ENCODE results near the gene KCNAB1.
"Not testable (repeated sequence)": the region's sequence is repeated elsewhere in the genome, so short reads cannot be mapped to it uniquely, and the experiment has no call there.

The KCNAB1 gene

GRCh38 chr3:156215751-156216150 is 95.4 kb downstream of the KCNAB1 start:
- Histone ChIP-seq H3K27ac (no peak overlapping the region), H3K9me3 (ENCODE audit: control insufficient read depth, low read length) (no peaks in the 10 kb centered on the region), H2AFZ (no peak overlapping the region), H3K9ac (no peak overlapping the region), H3K79me2 (no peaks in the 10 kb centered on the region), H3K27me3 (ENCODE audit: control insufficient read depth, insufficient read depth, low read length) (no peaks in the 10 kb centered on the region), H3K4me2 (ENCODE audit: low read length) (no peak overlapping the region), H3K4me3 (ENCODE audit: low read depth, low read length) (no peak overlapping the region), H3K36me3 (ENCODE audit: control insufficient read depth, insufficient read depth, low read length) (no peaks in the 10 kb centered on the region), H3K4me1 (no peaks in the 10 kb centered on the region)
- no peak for TF ChIP-seq CTCF (IDR thresholded peaks at IDR 0.05)

- TF ChIP-seq CTCF (IDR thresholded peaks at IDR 0.05) = no peak
- Histone ChIP-seq H2AFZ (no peak overlapping the region), H3K27me3 (ENCODE audit: control insufficient read depth, insufficient read depth, low read length) (no peaks in the 10 kb centered on the region), H3K36me3 (ENCODE audit: control insufficient read depth, insufficient read depth, low read length) (no peaks in the 10 kb centered on the region), H3K9ac (no peak overlapping the region), H3K79me2 (no peaks in the 10 kb centered on the region), H3K27ac (no peak overlapping the region), H3K4me2 (ENCODE audit: low read length) (no peak overlapping the region), H3K9me3 (ENCODE audit: control insufficient read depth, low read length) (no peaks in the 10 kb centered on the region), H3K4me1 (no peaks in the 10 kb centered on the region), H3K4me3 (ENCODE audit: low read depth, low read length) (no peak overlapping the region)
These were observed 95.8 kb downstream of the KCNAB1 start for GRCh38 chr3:156216216-156216615.

- H3K4me1 ChIP-seq = no peaks in the 10 kb centered on the region
- H3K9ac ChIP-seq = no peak overlapping the region
- H2AFZ ChIP-seq = no peak overlapping the region
- no peaks in the 10 kb centered on the region for H3K36me3 ChIP-seq (ENCODE audit: control insufficient read depth, insufficient read depth, low read length)
- H3K27ac ChIP-seq = no peak overlapping the region
- H3K27me3 ChIP-seq (ENCODE audit: control insufficient read depth, insufficient read depth, low read length) = no peaks in the 10 kb centered on the region
- no peaks in the 10 kb centered on the region for H3K9me3 ChIP-seq (ENCODE audit: control insufficient read depth, low read length)
- H3K4me3 ChIP-seq (ENCODE audit: low read depth, low read length) = no peak overlapping the region
- no peak for TF ChIP-seq CTCF (IDR thresholded peaks at IDR 0.05)
- H3K4me2 ChIP-seq (ENCODE audit: low read length) = no peak overlapping the region
- H3K79me2 ChIP-seq = no peaks in the 10 kb centered on the region
These were observed 96.5 kb downstream of the KCNAB1 start for GRCh38 chr3:156216852-156217251.

- Histone ChIP-seq H3K79me2 (no peaks in the 10 kb centered on the region), H3K4me3 (ENCODE audit: low read depth, low read length) (no peak overlapping the region), H2AFZ (no peak overlapping the region), H3K4me1 (no peaks in the 10 kb centered on the region), H3K9ac (no peak overlapping the region), H3K4me2 (ENCODE audit: low read length) (no peak overlapping the region), H3K36me3 (ENCODE audit: control insufficient read depth, insufficient read depth, low read length) (no peaks in the 10 kb centered on the region), H3K27ac (no peak overlapping the region), H3K9me3 (ENCODE audit: control insufficient read depth, low read length) (no peaks in the 10 kb centered on the region), H3K27me3 (ENCODE audit: control insufficient read depth, insufficient read depth, low read length) (no peaks in the 10 kb centered on the region)
- no peak for TF ChIP-seq CTCF (IDR thresholded peaks at IDR 0.05)
These were observed 97.4 kb downstream of the KCNAB1 start for GRCh38 chr3:156217674-156218352.

GRCh38 chr3:156218353-156218744 is 98.0 kb downstream of the KCNAB1 start:
- H3K4me1 ChIP-seq = no peaks in the 10 kb centered on the region
- no peaks in the 10 kb centered on the region for H3K9me3 ChIP-seq (ENCODE audit: control insufficient read depth, low read length)
- H3K9ac ChIP-seq = no peak overlapping the region
- no peak overlapping the region for H3K4me2 ChIP-seq (ENCODE audit: low read length)
- H2AFZ ChIP-seq = no peak overlapping the region
- H3K79me2 ChIP-seq = no peaks in the 10 kb centered on the region
- TF ChIP-seq CTCF (IDR thresholded peaks at IDR 0.05) = no peak
- no peaks in the 10 kb centered on the region for H3K36me3 ChIP-seq (ENCODE audit: control insufficient read depth, insufficient read depth, low read length)
- H3K27ac ChIP-seq = no peak overlapping the region
- H3K27me3 ChIP-seq (ENCODE audit: control insufficient read depth, insufficient read depth, low read length) = no peaks in the 10 kb centered on the region
- no peak overlapping the region for H3K4me3 ChIP-seq (ENCODE audit: low read depth, low read length)

- not testable (repeated sequence) for H3K9me3 ChIP-seq (ENCODE audit: control insufficient read depth, low read length); H3K27me3 ChIP-seq (ENCODE audit: control insufficient read depth, insufficient read depth, low read length); H3K36me3 ChIP-seq (ENCODE audit: control insufficient read depth, insufficient read depth, low read length); H3K27ac ChIP-seq; H3K79me2 ChIP-seq; H3K4me3 ChIP-seq (ENCODE audit: low read depth, low read length); H3K4me2 ChIP-seq (ENCODE audit: low read length); H3K9ac ChIP-seq; H2AFZ ChIP-seq; H3K4me1 ChIP-seq
These were observed 102.0 kb downstream of the KCNAB1 start for GRCh38 chr3:156222381-156222780.

GRCh38 chr3:156224046-156224445 is 103.7 kb downstream of the KCNAB1 start:
- not testable (repeated sequence) for H3K4me3 ChIP-seq (ENCODE audit: low read depth, low read length); H3K9ac ChIP-seq; H3K27ac ChIP-seq; H3K27me3 ChIP-seq (ENCODE audit: control insufficient read depth, insufficient read depth, low read length); H3K9me3 ChIP-seq (ENCODE audit: control insufficient read depth, low read length); H3K79me2 ChIP-seq; H2AFZ ChIP-seq; H3K36me3 ChIP-seq (ENCODE audit: control insufficient read depth, insufficient read depth, low read length); H3K4me1 ChIP-seq; H3K4me2 ChIP-seq (ENCODE audit: low read length)
